GM12801 (cell line): ENCODE results near the gene PLXNA2.

Experiments used
- TF ChIP-seq, protein P1 (sequence below): IDR thresholded peaks from one replicate; pipeline ENCODE4 v1.5.1; 2011; ENCODE audit warnings: control low read depth; ENCODE audit not compliant: insufficient read length; ENCODE audit errors: extremely low read depth

Gene PLXNA2

DNA sequence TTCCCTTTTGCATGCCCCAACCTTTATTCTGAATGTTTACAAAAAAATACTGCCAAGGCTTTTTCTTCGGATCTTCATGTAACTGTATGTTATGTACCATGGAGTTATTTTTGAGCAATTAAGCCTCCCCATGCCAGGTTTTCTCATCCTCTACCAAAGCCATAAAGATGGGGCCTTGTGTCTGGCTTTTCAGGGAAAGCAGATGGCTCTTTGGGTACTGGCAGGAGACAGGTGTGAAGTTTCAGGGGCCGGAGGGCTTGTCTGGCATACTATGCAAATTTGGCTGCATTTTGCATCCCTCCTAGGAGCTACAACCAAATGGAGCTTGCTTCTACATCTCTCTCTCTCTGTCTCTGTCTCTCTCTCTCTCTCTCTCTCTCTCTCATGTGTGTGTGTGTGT lies 28.1 kb upstream of the PLXNA2 start:
- TF ChIP-seq, protein P1, sequence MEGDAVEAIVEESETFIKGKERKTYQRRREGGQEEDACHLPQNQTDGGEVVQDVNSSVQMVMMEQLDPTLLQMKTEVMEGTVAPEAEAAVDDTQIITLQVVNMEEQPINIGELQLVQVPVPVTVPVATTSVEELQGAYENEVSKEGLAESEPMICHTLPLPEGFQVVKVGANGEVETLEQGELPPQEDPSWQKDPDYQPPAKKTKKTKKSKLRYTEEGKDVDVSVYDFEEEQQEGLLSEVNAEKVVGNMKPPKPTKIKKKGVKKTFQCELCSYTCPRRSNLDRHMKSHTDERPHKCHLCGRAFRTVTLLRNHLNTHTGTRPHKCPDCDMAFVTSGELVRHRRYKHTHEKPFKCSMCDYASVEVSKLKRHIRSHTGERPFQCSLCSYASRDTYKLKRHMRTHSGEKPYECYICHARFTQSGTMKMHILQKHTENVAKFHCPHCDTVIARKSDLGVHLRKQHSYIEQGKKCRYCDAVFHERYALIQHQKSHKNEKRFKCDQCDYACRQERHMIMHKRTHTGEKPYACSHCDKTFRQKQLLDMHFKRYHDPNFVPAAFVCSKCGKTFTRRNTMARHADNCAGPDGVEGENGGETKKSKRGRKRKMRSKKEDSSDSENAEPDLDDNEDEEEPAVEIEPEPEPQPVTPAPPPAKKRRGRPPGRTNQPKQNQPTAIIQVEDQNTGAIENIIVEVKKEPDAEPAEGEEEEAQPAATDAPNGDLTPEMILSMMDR, result no peak

DNA sequence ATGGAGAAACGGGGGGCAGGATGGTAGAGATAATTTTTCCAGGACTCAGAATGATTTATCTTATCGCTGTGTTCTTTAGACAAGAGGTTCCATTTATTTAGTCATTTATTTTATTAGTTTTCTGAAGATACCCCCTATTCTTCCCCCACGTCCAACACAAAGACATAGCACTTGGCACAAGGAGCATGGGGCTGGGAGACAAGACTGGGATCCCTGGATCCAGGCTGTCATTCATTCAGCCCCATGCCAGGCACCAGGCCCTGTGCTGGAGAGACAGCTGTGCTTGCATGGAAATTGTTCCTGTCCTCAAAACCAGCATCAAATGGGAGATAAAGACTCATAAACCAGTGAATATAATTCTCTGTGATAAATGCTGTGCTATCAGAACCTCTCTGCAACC lies 27.1 kb upstream of the PLXNA2 start:
- TF ChIP-seq, protein P1, result no peak

DNA sequence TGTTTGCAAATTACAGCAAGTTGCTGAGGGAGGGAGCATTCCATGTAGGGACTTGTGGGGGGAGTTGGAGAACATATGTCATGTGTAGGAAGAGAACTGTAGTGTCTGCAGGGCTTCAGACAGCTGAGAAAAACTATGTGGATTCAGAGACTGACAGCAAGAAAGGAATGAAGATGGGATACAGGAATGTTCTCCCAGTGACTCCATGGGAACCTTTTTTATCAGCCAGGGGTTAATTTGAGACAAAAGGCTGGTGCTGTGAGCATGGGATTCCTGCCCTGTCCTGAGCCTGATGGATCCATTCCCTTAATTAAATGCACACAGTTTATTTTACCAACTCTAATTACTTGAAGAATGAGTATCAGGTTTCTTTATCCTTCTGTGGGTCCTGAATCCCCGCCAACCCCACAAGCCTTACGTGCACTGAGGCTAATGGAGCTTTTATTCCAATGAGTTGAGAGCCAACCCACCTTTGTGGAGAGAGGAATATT lies 26.5 kb upstream of the PLXNA2 start:
- TF ChIP-seq, protein P1, result no peak

- TF ChIP-seq, protein P1, result no peak
Measured at GRCh38 chr1:208269338-208269666, 25.1 kb upstream of the PLXNA2 start.

- TF ChIP-seq, protein P1, result no peak
Measured at GRCh38 chr1:208268541-208269337, 24.6 kb upstream of the PLXNA2 start.

GRCh38 chr1:208265525-208265924 lies 21.3 kb upstream of the PLXNA2 start:
- TF ChIP-seq, protein P1, result no peak

- TF ChIP-seq, protein P1, result no peak
Measured at GRCh38 chr1:208265122-208265469, 20.9 kb upstream of the PLXNA2 start.
